Spleen (tissue), 7 donors: ENCODE measurements around the gene EPB41L4A.

Experiments
- POLR2A ChIP-seq, 3 donors: fragments of 450-650 bp; IDR thresholded peaks; one replicate each; pipeline ENCODE4 v1.5.1; 2017; ENCODE audit warnings: antibody characterized with exemption in 3 of 3, mild to moderate bottlenecking in 1 of 3
- POLR2AphosphoS5 ChIP-seq, 3 donors: sonication (generic); formaldehyde crosslinking; IDR thresholded peaks; one replicate each; pipeline ENCODE4 v1.5.1; 2017; ENCODE audit warnings: antibody characterized with exemption in 3 of 3
- TF ChIP-seq, protein P1 (sequence below), 11 experiments: fragments of 200-600 bp in 7 of 11; fragments of 450-650 bp in 4 of 11; sonication (generic) in 4 of 11; IDR thresholded peaks in 8 of 11; conservative IDR thresholded peaks in 3 of 11; 1 replicate in 7 of 11; 2 replicates in 4 of 11; pipeline versions ENCODE4 v1.4.0 to v1.8.0; 2016 to 2021; ENCODE audit warnings: antibody characterized with exemption in 11 of 11, inconsistent platforms in 4 of 11, mild to moderate bottlenecking in 1 of 11
- donor health status: DM: no; HTN: no; CAD: no; lungs with moderate emphysema.
- donor health status: DM: no; HTN: no; CAD: no.
- donor health status: DM: no; HTN: no; CAD: no.

DNA sequence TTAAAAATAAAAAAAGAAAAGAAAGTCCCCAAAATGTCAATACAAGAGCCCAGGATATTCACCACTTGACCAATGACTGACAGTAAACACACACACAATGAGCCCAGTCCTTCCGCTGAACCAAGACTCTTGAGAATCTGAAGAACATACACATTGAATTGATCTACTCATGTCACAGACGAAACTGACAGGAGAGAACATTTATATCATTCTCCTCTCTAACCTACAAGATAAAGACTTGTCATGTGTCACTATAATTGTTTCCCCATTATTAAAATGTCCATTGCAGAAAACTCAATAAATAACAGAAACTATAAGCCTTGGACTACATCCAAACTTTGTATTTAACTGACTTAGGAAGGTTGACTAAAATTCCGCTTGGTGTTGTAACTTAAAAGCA is 296.7 kb downstream of the EPB41L4A start:
- TF ChIP-seq, protein P1, sequence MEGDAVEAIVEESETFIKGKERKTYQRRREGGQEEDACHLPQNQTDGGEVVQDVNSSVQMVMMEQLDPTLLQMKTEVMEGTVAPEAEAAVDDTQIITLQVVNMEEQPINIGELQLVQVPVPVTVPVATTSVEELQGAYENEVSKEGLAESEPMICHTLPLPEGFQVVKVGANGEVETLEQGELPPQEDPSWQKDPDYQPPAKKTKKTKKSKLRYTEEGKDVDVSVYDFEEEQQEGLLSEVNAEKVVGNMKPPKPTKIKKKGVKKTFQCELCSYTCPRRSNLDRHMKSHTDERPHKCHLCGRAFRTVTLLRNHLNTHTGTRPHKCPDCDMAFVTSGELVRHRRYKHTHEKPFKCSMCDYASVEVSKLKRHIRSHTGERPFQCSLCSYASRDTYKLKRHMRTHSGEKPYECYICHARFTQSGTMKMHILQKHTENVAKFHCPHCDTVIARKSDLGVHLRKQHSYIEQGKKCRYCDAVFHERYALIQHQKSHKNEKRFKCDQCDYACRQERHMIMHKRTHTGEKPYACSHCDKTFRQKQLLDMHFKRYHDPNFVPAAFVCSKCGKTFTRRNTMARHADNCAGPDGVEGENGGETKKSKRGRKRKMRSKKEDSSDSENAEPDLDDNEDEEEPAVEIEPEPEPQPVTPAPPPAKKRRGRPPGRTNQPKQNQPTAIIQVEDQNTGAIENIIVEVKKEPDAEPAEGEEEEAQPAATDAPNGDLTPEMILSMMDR (IDR thresholded peaks at IDR 0.05 in 8 of 11, conservative IDR thresholded peaks at IDR 0.05 in 3 of 11), result no peak
- TF ChIP-seq POLR2A (IDR thresholded peaks at IDR 0.05) (no peak), POLR2AphosphoS5 (IDR thresholded peaks at IDR 0.05) (no peak)
